Nucleus accumbens (tissue), 56 donors: ENCODE data around the gene SCN4A.

ENCODE experiments used
- DNase-seq, 56 donors: peaks; one replicate each; lab custom pipeline; 2025; lab: John Stamatoyannopoulos, UW

Gene SCN4A

DNA sequence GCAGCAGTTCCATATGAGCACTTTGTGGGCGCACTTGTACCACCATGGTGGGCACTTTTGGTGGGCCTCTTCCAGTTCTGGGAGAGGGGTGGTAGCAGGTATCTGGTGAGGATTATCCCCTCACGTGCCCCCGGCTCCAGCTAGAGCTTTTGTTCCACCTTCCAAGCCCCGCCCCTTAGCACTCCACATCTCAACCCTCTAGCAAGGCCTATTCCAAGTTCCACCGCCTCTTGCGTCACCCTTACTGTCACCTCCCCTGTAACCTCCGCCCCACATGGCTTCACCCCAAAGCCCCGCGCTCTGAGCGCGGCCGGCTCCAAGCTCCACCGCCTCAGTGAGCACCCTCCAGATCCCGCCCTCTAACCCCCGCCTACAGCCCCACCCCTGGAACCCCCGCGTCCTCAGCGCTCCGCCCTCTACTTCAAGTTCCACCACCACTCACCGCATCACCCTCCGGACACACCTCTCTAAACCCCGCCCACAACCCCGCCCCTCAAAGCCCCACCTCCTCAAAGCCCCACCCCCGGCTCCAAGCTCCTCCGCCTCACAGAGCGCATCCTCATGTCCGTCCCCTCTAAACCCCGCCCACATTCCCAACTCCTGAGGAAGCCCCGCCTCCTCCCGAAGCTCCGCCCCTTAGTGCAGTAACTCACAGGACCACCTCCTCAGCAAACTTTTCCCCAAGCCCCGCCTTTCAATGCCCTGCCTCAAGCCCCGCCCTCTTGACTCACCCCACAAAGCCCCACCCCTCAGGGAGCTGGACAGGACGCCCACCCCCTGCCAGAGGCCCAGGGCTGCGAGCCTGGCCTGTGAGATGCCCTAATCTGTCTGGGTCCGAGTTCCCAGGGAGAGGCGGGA is 11.1 kb downstream of the SCN4A start:
- peak in 2 of 56 donors; percentile 55 to 87 for DNase-seq

DNA sequence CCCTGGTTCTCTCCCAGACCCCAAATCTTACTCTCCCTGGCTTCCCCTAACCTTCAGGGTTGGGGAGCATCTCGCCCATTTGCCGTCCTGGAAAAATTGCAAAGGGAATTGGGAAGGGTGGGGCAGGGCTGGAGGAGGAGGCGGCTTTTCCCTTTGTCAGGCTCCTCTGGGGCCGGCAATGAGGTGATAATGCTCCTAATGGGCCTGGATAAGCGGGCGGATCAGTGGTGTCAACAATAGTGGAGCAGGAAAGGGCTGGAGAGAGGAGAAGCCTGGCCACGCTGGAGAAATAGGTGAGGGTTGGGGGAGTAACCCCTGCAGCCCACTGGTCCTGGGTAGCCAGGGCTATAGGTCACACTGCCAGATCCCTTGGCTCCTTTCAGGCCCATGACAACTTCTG is 12.3 kb downstream of the SCN4A start:
- no peak for DNase-seq

DNA sequence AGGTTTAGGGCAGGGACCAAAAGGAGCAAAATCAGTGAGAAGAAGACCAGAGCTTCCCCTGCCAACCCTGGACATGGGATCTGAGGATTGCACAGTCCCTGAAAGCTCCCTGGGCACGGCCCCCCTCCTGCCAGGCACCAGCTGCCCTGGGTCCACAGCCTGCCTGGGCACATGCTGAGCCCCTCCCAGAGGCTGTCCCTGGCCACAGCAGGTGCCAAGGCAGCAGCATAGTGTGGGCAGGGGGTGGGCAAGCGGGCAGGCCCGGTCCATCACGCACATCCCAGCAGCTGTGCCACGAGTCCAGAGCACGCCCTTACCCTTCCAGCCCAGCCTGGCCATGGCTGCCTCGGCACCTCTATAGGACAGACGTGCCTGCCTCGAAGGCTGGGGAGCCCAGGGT is 12.7 kb downstream of the SCN4A start:
- DNase-seq = no peak

DNA sequence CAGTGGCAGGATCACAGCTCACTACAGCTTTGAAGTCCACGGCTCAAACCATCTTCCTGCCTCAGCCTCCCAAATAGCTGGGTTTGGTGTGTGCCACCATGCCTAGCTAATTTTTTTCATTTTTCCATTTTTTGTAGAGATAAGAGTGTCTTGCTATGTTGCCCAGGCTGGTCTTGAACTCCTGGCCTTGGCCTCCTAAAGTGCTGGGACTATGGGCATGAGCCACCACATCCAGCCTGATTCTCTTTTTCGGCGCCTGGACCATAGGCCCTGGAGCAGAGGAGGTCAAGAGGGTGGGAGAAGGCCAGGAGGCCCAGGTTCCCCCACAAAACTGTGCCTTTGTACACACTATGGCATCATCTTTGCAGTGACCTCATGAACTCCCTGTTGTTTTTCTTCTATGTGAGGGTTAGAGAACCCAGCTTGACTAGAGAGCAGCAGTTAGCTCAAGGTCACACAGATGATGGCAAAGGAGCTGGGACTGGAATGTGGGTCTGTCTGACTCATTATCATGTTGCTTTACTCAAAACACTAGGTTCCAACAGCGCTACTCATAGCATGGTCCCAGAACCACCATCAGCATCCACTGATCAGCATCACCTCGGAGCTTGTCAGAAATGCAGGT is 16.3 kb downstream of the SCN4A start:
- no peak for DNase-seq

DNA sequence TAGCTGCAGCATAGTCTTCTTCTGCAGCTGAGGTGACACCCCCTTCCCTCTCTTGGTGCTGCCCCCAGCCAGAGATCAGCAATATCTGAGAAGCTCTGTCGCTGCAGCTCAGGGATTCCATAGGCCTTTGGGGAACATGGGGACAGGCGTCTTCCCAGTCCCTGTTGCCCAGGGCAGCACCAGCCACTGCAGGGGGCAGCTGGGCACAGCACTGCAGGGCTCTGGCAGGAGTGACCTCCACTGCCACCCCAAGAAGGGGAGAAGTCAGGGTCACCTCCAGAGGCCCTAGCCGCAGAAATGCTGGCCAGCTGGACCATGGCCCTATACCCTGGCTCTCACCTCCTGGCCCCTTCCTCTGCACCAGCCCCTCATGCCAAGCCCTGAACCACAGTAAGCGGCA is 16.9 kb downstream of the SCN4A start:
- DNase-seq = no peak

DNA sequence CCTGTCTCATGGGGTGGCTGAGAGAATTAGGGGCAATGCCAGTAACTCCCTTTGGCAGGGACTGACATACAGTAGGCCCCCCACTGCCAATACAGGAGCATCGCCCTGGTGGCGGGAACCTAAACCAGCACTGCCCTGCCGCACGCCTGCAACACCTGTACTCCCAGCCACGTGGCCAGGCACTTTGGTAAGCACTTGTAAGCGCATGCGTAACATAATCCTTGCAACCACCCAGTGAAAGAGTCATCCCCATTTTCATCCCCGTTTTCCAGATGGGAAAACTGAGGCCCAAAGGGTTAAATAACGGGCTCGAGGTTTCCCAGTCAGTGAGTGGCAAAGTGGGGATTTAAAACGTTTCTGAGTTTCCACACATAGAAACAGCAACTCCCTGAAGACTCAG is 17.5 kb downstream of the SCN4A start:
- DNase-seq = no peak

DNA sequence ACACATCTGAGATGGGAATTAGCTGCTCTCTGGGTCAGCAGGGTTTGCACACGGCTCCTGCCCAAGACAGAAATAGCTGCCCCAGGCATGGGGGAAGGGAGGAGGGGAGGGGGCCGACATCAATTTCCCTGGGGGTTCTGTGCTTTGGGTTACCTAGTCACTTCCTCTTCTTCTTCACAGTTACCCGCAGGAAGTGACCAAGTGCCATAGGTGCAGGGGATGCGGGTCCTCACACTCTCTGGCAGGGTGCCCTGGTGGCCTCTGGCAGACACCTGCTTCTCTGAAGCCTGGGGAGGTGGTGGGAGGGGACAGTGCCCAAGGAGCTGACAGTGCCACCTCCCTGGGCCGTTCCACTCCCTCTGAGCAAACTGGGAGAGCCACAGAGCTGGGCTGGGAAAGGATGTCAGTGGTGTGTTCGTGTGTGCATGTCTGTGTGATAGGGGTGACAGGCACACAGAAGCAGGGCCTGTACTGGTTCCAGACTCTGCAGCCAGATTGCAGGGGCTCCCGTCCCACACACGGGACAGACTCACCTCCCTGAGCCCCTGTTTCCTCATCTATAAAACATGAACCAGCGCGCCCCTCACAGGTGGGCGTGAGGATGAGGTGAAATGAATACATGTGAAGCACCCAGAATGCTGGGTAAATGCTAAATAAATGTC is 18.2 kb downstream of the SCN4A start:
- DNase-seq = no peak

DNA sequence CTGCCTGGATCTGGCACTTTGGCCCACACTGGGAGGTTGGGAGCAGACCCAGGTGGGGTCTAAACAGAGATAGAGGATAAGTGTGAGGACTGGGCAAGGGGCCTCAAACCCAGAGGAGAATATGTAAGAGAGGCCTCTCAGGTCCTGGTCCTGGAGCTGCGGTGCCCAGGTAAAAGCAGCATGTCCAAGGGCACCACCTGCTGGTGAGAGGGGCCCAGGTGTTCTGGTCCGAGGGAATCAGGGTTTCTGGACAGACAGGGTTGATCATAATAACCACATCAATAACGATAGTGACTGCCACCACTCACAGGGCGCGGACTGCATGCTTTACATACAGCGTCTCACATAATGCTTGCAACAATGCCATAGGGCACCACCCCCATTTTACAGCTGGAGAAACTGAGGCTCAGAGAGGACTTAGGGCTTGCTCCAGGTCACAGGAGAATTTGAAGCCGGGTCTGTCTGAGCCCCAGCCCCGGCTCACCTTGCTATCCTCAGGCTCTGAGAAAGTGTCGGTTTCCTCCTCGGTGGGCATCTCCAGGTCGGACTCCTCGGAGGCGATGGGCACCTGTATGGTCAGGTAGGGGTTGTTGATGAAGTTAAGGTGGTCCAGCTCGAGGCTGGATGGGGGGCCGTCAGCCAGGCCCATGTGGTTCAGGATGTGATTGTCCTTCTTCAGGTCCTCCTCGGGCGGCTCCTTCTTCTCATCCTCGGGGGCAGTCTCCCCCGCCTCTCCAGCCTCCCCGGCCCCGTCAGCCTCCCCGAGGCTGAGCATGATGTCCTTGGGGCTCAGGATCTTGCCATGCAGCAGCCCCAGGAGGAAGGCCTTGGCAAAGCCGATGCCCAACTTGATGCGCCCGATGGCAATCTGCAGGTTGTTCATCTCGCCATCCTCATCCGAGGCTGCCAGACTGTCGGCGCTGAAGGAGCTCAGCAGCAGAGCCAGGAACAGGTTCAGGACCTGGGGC is 21.5 kb downstream of the SCN4A start:
- no peak for DNase-seq

DNA sequence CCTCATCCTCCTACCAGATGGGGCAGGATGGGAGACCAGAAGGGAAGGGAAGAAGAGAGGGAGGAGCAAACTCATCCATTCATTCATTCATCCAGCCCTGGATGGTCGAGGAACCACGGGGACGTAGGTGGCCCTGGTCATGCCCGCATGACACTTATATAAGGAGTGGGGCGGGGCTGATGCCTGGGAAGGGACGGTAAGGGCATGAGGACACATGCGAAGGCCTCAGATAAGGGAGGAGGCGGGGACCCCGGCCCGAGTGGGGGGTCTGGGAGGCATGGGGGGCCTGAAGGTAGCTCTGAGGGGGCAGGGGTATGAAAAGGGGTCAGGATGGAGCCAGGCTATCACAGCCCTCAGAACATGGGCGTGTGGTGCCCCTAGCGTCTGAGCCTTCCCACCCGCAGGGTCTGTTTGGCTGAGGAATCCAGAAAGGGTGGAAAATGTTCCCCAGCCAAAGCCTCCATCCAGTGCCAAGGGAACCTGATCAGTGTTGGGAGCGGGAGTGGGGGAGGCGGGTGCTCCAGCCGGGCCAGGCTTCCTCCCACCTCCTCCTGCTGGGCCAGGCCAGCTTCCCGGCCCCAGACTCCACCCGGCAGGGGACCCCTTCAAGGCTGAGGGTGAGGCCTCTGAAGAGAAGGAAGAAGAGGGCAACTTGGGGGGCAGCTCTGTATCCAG is 23.0 kb downstream of the SCN4A start:
- DNase-seq = no peak

DNA sequence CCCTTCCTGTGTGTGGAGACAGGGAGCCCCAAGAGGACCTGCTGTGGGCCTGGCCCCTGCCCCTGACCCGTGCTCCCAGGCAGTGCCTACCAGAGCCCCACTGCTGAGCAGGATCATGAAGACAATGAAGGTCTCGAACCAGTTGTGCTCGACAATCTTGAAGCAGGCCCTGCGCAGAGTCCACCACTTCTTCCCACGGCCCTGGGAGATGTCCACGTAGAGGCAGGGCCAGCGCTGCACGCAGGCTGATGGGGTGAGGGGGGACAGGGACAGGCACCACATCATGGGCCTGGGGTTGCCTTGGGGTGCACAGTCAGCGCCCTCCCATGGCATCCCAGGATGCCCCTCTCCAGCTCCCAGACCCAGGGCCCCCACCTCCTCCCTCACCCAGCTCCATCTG is 24.2 kb downstream of the SCN4A start:
- no peak for DNase-seq

DNA sequence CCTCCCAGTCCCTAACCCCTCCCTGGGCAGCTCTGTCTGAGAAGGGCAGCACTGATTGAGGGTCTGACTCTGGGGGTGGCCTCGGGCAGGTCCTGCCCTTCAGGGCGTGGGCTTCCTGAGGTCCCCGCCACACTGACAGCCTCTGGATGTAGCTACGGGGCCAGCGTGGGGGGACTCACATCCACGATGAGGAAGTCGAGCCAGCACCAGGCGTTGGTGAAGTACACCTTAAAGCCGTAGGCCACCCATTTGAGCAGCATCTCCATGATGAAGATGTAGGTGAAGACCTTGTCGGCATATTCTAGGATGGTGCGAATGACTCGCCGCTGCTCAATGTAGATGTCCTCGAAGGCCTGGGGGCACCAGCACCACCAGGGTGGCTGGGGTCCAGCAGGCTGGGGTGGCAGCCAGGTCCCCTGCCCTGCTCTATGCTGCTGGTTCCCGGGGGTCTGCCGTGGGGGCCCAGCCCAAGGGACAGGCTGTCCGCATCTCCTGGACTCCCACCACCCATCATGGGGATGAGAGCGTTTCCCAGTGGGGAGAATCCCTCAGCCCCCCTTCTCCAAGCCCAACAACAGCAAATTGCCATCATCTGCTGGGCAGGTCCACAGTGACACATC is 24.9 kb downstream of the SCN4A start:
- DNase-seq = no peak

DNA sequence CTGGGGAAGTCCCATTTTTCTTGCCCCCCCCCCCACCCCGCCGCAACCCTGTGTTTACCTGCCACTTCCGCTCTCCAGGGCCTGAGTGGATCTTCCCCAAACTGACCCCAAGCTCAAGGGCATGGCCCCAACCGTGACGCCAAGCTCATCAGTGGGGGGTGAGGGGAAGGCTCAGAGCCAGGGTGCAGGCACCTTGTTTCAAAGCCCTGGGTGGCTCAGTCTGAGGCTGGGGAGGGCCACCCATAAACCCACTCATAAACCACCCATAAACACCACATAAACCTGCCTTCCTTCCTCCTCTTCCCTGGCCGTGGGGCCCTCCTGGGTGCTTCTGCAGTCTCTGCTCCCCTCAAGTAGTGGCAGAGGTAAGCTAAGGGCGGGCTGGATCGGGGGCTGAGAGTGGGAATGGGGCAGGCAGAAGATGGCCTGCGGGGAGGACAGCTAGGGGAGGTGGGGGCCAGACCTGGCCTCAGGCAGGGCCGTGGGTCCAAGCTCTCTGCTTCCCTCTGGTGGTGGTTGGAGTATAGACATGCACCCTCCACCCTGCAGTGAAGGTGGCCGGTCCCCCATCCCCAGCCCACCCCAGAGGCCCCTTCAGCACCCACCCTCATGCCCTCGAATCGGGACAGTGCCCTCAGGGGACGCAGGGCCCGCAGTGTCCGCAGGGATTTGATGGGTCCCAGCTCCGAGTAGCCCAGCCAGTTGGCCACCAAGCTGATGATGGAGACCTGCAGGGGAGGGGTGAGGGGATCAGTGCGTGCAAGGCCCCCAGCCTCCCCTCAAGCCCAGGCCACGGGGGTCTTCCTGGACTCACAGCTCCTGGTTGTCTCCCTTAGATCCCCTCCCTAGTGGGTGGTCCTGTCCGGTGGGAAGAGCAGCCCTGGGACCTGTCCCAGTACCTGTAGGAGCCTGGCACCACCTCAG is 26.0 kb downstream of the SCN4A start:
- DNase-seq = peak in 10 of 56 donors; percentile 3 to 25 (median 9)

DNA sequence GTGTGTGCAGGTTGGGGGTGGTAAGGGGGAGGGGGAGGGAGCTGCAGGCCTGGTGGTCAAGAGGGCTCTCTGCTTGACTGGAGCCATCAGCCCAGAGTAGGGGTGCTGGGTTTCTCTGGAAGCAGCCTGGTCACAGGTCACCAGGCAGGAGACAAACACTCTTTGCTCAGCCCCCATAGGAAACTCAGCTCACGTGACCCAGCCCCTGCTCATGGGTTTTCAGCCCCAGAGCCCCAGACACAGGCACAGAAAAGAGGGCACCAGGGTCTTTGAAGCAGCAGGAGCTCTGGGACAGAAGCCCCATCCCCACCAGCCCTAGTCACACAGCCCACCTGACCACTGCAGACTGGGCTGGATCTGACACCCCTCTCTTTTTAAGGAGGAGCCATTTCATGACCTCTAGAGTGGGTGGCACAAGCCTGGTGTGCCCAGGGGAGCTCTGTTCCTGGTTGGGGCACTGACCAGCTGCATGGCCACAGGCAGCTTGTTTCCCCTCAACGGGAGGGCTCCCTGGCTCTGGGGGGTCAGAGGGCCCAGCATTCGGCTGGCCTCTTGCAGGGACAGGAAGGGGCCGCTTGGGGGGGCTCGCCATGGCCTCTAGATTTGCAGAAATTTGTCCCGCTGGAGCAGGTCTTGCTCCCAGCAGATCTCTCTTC is 26.8 kb downstream of the SCN4A start:
- DNase-seq = no peak

DNA sequence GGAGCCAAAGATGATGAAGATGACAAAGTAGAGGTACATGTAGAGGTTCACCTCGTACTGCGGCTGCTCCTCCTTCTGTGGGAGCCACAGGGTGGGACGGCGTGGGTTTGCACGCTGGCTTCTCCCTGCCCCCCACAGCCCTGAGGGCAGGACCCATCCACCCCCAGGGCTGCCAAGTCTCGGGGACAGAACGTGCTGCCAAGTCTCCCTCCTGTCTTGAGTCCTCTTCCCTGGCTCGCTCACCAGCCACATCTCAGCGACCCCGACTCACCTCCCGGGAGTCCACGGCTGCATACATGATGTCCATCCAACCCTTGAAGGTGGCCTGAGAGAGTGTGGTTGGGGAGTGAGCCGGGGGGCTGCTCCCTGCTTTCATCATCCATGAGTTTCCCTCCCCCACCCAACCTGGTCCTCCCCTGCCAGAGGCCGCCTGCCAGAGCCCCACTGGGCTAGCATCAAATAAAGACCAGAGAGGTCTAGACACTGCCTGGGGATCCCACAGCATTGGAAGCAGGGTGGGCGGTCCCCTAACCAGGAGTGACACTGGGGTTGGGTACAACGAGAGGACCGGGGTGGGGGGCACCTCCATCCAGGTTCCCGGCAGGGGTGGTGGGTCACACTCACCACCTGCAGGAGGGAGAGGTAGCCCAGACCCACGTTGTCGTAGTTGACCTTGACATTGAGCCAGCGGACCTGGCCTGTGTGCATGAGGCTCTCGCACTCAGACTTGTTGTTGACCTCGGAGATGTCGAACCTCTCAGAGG is 27.8 kb downstream of the SCN4A start:
- DNase-seq = no peak

DNA sequence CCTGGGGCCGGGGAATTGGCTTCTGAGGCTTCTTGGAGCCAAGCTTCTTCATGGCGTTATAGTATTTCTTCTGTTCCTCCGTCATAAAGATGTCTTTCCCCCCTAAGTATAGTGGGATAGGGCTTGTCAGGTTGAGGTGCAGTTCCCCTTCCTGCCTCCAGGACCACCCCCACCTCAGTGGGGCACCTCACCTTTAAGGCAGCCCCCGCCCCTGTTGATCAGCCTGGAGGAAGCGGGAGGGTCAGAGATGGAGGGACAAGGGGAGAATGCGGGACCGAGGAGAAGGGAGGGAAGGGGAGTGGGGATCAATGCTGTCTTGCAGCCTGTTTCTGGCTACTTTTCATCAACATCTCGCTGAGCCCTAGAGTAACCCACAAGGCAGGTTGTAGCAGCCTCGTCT is 29.0 kb downstream of the SCN4A start:
- no peak for DNase-seq

DNA sequence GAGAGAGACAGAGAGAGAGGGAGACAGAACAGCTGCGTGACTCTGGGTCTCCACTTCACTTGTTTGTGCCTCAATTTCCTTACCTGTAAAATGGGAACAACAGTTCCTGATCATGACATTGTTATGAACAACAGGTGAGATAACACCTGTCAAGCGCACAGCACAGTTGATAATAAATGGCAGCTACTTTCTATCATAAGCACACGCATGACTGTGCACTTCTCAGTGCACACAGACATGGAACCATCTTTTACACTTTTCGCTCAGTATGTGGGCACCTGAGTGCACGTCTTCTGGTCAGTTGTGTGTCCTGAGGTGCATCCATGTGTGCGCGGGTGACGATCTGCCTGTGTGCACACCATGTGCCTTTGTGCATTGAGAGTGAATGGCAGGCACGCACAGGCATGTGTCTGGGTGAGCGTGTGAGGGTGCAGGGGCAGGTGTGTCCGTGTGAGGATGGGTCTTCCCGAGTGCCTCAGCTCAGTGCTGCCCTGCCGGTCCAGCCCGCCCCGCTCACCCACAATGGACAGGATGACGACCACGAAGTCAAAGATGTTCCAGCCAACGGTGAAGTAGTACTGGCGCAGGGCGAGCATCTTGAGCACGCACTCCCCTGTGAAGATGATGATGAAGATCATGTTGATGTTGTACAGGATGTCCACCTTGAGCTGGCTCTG is 30.3 kb downstream of the SCN4A start:
- DNase-seq = no peak

DNA sequence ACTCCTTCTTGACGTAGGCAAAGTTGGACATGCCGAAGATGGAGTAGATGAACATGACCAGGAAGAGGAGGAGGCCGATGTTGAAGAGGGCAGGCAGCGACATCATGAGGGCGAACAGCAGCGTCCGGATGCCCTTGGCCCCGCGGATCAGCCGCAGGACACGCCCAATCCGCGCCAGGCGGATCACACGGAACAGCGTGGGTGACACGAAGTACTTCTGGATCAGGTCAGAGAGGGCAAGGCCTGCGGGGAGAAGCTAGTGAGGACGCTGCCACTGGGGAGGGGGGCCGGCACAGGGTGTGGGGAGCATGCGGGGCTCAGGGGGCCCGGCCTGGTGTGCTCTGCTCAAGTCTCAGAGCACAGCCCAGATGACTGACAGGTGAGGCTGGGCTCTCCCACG is 31.0 kb downstream of the SCN4A start:
- no peak for DNase-seq
